Measurements from ENCODE around the gene OSBP. TPM values are rescaled to one million over a fixed set of nuclear protein-coding genes. Genes with fewer than 3 reads are reported as not detected.
A peak's percentile ranks its signal among the peaks of the same experiment; 100 is the strongest.
"Not testable (repeated sequence)": the region's sequence is repeated elsewhere in the genome, so short reads cannot be mapped to it uniquely, and the experiment has no call there.

Gene OSBP
- total RNA-seq, 2 experiments from 2014 or later, result 33.9 to 37.0 TPM

- DNase-seq; intact Hi-C loops (cut with micrococcal nuclease); H3K36me3 Mint-ChIP-seq (ENCODE audit: low read depth); H3K9me3 Mint-ChIP-seq; H3K4me3 Mint-ChIP-seq; H3K27ac Mint-ChIP-seq; CTCF ChIA-PET; H3K4me1 Mint-ChIP-seq (ENCODE audit: low read depth); H3K27me3 Mint-ChIP-seq (ENCODE audit: low read depth): not testable (repeated sequence)
Observed at GRCh38 chr11:59626969-59627368, 11.4 kb upstream of the OSBP start.

GRCh38 chr11:59625703-59626102, 10.1 kb upstream of the OSBP start:
- DNase-seq, result no peak
- CTCF ChIA-PET, result no interaction called here
- no peaks in the 10 kb centered on the region for H3K9me3 Mint-ChIP-seq
- H3K27ac Mint-ChIP-seq, result no peak overlapping the region
- H3K27me3 Mint-ChIP-seq (ENCODE audit: low read depth), result no peaks in the 10 kb centered on the region
- intact Hi-C loops (cut with micrococcal nuclease), result no loop called here
- peaks cover 7% of the 10 kb centered on the region for H3K36me3 Mint-ChIP-seq (ENCODE audit: low read depth)
- H3K4me1 Mint-ChIP-seq (ENCODE audit: low read depth), result no peaks in the 10 kb centered on the region
- H3K4me3 Mint-ChIP-seq, result no peak overlapping the region

- H3K27ac Mint-ChIP-seq, result no peak overlapping the region
- no peak overlapping the region for H3K4me3 Mint-ChIP-seq
- intact Hi-C loops (cut with micrococcal nuclease), result loop anchor here (5.0 to 10.0 kb wide), 3 partner anchors 513 to 1544 kb away; partner anchors contain the start of genes FAM111B, PRPF19 and VPS37C
- peaks cover 18% of the 10 kb centered on the region for H3K4me1 Mint-ChIP-seq (ENCODE audit: low read depth)
- no peaks in the 10 kb centered on the region for H3K9me3 Mint-ChIP-seq
- peaks cover 3% of the 10 kb centered on the region for H3K36me3 Mint-ChIP-seq (ENCODE audit: low read depth)
- H3K27me3 Mint-ChIP-seq (ENCODE audit: low read depth), result no peaks in the 10 kb centered on the region
- CTCF ChIA-PET, result no interaction called here
- DNase-seq, result no peak
Observed at GRCh38 chr11:59617876-59618275, 2.3 kb upstream of the OSBP start.

GRCh38 chr11:59616396-59616982, 915 bp upstream of the OSBP start:
- peak overlapping the region; percentile 86 for H3K27ac Mint-ChIP-seq
- DNase-seq, result no peak
- H3K4me3 Mint-ChIP-seq, result peak overlapping the region; percentile 70
- H3K27me3 Mint-ChIP-seq (ENCODE audit: low read depth), result no peaks in the 10 kb centered on the region
- CTCF ChIA-PET, result interaction anchor here (0.6 to 0.8 kb wide), 4 partner anchors 15 to 1289 kb away, joined by 3 to 5 read pairs (median 3); no protein-coding TSS in a partner anchor
- H3K9me3 Mint-ChIP-seq, result no peaks in the 10 kb centered on the region
- intact Hi-C loops (cut with micrococcal nuclease), result loop anchor here (1.0 to 10.0 kb wide), 10 partner anchors 53 to 1546 kb away; partner anchors contain the start of genes FAM111B, PATL1, PRPF19 and VPS37C
- peaks cover 3% of the 10 kb centered on the region for H3K36me3 Mint-ChIP-seq (ENCODE audit: low read depth)
- H3K4me1 Mint-ChIP-seq (ENCODE audit: low read depth), result peaks cover 32% of the 10 kb centered on the region

GRCh38 chr11:59615120-59615636, 396 bp downstream of the OSBP start:
- CTCF ChIA-PET, result interaction anchor here (1.0 kb wide), 1 partner anchor 68 kb away, joined by 3 read pairs; no protein-coding TSS in a partner anchor
- H3K9me3 Mint-ChIP-seq, result no peaks in the 10 kb centered on the region
- peaks cover 6% of the 10 kb centered on the region for H3K36me3 Mint-ChIP-seq (ENCODE audit: low read depth)
- peaks cover 41% of the 10 kb centered on the region for H3K4me1 Mint-ChIP-seq (ENCODE audit: low read depth)
- peak; percentile 62 for DNase-seq
- H3K27ac Mint-ChIP-seq, result peak overlapping the region; percentile 77
- intact Hi-C loops (cut with micrococcal nuclease), result loop anchor here (1.0 to 10.0 kb wide), 5 partner anchors 49 to 1547 kb away; partner anchors contain the start of genes FAM111B, MRPL16, PRPF19 and VPS37C
- peak overlapping the region; percentile 81 for H3K4me3 Mint-ChIP-seq
- H3K27me3 Mint-ChIP-seq (ENCODE audit: low read depth), result no peaks in the 10 kb centered on the region

- Mint-ChIP-seq H3K27ac (peak overlapping the region; percentile 77), H3K27me3 (ENCODE audit: low read depth) (no peaks in the 10 kb centered on the region), H3K9me3 (no peaks in the 10 kb centered on the region), H3K4me1 (ENCODE audit: low read depth) (peaks cover 44% of the 10 kb centered on the region), H3K36me3 (ENCODE audit: low read depth) (peaks cover 9% of the 10 kb centered on the region), H3K4me3 (peak overlapping the region; percentile 81)
- no peak for DNase-seq
- CTCF ChIA-PET, result interaction anchor here (1.0 kb wide), 1 partner anchor 68 kb away, joined by 3 read pairs; no protein-coding TSS in a partner anchor
- intact Hi-C loops (cut with micrococcal nuclease), result loop anchor here (1.0 to 10.0 kb wide), 5 partner anchors 48 to 1548 kb away; partner anchors contain the start of genes FAM111B, MRPL16, PRPF19 and VPS37C
Observed at GRCh38 chr11:59614277-59615119, 1.1 kb downstream of the OSBP start.

- Mint-ChIP-seq H3K36me3 (ENCODE audit: low read depth) (peaks cover 23% of the 10 kb centered on the region), H3K27ac (no peak overlapping the region), H3K4me3 (no peak overlapping the region), H3K4me1 (ENCODE audit: low read depth) (peaks cover 48% of the 10 kb centered on the region), H3K9me3 (no peaks in the 10 kb centered on the region), H3K27me3 (ENCODE audit: low read depth) (no peaks in the 10 kb centered on the region)
- DNase-seq, result no peak
- CTCF ChIA-PET, result interaction anchor here (0.5 to 1.0 kb wide), 3 partner anchors 13 to 405 kb away, joined by 3 to 5 read pairs (median 3); no protein-coding TSS in a partner anchor
- intact Hi-C loops (cut with micrococcal nuclease), result loop anchor here (10.0 kb wide), 1 partner anchor 507 kb away; the partner anchor contains the start of gene FAM111B
Observed at GRCh38 chr11:59611570-59612565, 3.7 kb downstream of the OSBP start.

- Mint-ChIP-seq H3K36me3 (ENCODE audit: low read depth) (peaks cover 30% of the 10 kb centered on the region), H3K27ac (no peak overlapping the region), H3K4me1 (ENCODE audit: low read depth) (peaks cover 48% of the 10 kb centered on the region), H3K9me3 (no peaks in the 10 kb centered on the region), H3K27me3 (ENCODE audit: low read depth) (no peaks in the 10 kb centered on the region), H3K4me3 (no peak overlapping the region)
- CTCF ChIA-PET, result interaction anchor here (0.6 to 1.7 kb wide), 2 partner anchors 14 to 73 kb away, joined by 4 to 8 read pairs; no protein-coding TSS in a partner anchor
- DNase-seq, result peak; percentile 32
- intact Hi-C loops (cut with micrococcal nuclease), result loop anchor here (10.0 kb wide), 1 partner anchor 505 kb away; the partner anchor contains the start of gene FAM111B
Observed at GRCh38 chr11:59610289-59610688, 5.3 kb downstream of the OSBP start.

- peaks cover 34% of the 10 kb centered on the region for H3K36me3 Mint-ChIP-seq (ENCODE audit: low read depth)
- DNase-seq, result no peak
- H3K4me3 Mint-ChIP-seq, result no peak overlapping the region
- H3K27ac Mint-ChIP-seq, result no peak overlapping the region
- peaks cover 39% of the 10 kb centered on the region for H3K4me1 Mint-ChIP-seq (ENCODE audit: low read depth)
- intact Hi-C loops (cut with micrococcal nuclease), result no loop called here
- H3K9me3 Mint-ChIP-seq, result no peaks in the 10 kb centered on the region
- CTCF ChIA-PET, result interaction anchor here (0.6 to 1.1 kb wide), 2 partner anchors 40 to 71 kb away, joined by 3 read pairs; no protein-coding TSS in a partner anchor
- H3K27me3 Mint-ChIP-seq (ENCODE audit: low read depth), result no peaks in the 10 kb centered on the region
Observed at GRCh38 chr11:59607703-59608454, 7.7 kb downstream of the OSBP start.

- Mint-ChIP-seq H3K4me3 (no peak overlapping the region), H3K27me3 (ENCODE audit: low read depth) (no peaks in the 10 kb centered on the region), H3K27ac (no peak overlapping the region), H3K36me3 (ENCODE audit: low read depth) (peaks cover 42% of the 10 kb centered on the region), H3K4me1 (ENCODE audit: low read depth) (peaks cover 10% of the 10 kb centered on the region), H3K9me3 (no peaks in the 10 kb centered on the region)
- CTCF ChIA-PET, result no interaction called here
- intact Hi-C loops (cut with micrococcal nuclease), result no loop called here
- no peak for DNase-seq
Observed at GRCh38 chr11:59602432-59602831, 13.1 kb downstream of the OSBP start.

GRCh38 chr11:59601788-59602187, 13.8 kb downstream of the OSBP start:
- H3K36me3 Mint-ChIP-seq (ENCODE audit: low read depth), result peaks cover 40% of the 10 kb centered on the region
- CTCF ChIA-PET, result no interaction called here
- DNase-seq, result no peak
- H3K9me3 Mint-ChIP-seq, result no peaks in the 10 kb centered on the region
- H3K4me3 Mint-ChIP-seq, result no peak overlapping the region
- peaks cover 10% of the 10 kb centered on the region for H3K4me1 Mint-ChIP-seq (ENCODE audit: low read depth)
- intact Hi-C loops (cut with micrococcal nuclease), result no loop called here
- no peaks in the 10 kb centered on the region for H3K27me3 Mint-ChIP-seq (ENCODE audit: low read depth)
- no peak overlapping the region for H3K27ac Mint-ChIP-seq

Measured in activated naive CD4-positive, alpha-beta T cell treated with anti-CD3 and anti-CD28 coated beads for 36 hours (primary cell).